DMS53 (cell line): ENCODE data around the gene KRT40.
A peak's percentile ranks its signal among the peaks of the same experiment; 100 is the strongest.
"Not testable (repeated sequence)": the region's sequence is repeated elsewhere in the genome, so short reads cannot be mapped to it uniquely, and the experiment has no call there.

ENCODE experiments used
- DNase-seq: peaks from one replicate; lab custom pipeline; 2025; lab: John Stamatoyannopoulos, UW

The KRT40 gene

DNA sequence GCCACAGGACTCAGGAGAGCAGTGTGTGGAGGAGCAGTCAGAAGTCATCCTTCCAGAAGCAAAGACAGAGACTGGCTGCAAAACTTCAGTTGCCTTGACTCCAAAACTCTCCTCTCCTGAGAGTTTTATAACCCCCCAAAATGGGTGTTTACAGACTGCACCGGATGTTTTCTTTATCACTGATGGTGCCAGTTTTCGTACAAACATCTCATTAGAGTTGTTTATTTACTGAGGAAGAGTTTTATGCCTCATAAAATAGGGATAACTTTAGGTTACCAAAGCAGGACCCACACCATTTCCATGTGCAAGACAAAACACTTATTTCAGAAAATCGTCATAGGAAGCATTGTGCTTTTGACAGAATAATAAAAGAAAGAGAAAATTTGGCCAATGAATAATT, at the start of gene KRT40:
KRT40 (minus strand) TSS at position 101 of the 400 bp plus-strand sequence; CDS start at position 48, 53 bp downstream.
- no peak for DNase-seq

DNA sequence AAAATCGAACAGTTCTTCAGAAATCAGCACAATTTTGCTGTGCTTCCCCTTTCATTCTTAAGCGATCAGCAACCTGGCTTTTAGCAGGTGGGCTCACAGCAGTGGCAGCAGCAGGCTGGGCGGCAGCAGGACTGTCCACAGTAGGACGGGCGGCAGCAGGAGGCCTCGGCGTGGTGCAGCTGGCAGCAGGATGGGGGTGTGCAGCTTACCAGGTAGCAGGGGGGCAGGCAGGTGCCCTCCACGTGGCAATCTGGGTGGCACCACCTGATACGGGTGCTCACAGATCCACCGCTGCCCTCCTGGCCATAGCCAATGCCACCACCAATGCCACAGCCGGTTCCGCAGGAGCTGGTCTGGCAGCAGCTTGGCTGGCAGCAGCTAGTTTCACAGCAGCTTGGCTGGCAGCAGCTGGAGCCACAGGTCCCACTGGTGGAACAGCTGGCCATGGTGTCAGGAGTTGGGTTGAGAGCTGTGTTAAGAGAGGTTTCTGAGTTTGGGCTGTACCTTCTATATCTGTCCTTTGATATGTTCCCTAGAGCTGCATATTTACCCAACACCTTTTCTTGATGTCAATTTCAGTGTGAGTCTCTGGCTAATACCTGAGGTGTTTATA, 45.6 kb upstream of the KRT40 start, which contains the start of gene KRTAP1-4:
KRTAP1-4 (minus strand) TSS at position 563 of the 613 bp plus-strand sequence; CDS start at position 446, 117 bp downstream.
- no peak for DNase-seq

DNA sequence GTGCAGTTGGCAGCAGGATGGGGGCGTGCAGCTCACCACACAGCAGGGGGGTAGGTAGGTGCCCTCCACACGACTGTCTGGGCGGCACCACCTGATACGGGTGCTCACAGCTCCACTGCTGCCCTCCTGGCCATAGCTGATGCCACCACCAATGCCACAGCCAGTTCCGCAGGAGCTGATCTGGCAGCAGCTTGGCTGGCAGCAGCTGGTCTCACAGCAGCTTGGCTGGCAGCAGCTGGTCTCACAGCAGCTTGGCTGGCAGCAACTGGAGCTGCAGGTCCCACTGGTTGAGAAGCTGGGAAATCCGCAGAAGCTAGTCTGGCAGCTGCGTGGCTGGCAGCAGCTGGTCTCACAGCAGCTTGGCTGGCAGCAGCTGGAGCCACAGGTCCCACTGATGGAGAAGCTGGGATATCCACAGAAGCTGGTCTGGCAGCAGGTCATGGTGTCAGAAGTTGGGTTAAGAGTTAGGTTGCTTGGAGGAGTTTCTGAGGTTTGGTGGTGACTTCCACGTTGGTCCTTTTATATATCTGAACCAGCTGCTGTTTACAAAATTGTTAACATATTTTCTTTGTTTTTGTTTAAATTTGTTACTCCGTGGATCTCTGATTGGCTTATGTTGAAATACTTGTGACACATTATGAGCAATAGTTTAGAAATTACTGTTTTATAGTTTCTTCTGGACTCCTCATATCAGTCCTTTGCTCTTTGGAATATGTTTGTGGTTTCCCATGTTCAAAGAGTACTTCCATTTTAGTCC, 42.8 kb upstream of the KRT40 start, which contains the start of gene KRTAP1-5:
KRTAP1-5 (minus strand) TSS at position 494 of the 757 bp plus-strand sequence; CDS start at position 441, 53 bp downstream.
- peak; percentile 52 for DNase-seq

GRCh38 chr17:41024697-41025096, 40.6 kb upstream of the KRT40 start:
- no peak for DNase-seq

GRCh38 chr17:41020336-41020735, 36.2 kb upstream of the KRT40 start:
- DNase-seq: peak; percentile 70

DNA sequence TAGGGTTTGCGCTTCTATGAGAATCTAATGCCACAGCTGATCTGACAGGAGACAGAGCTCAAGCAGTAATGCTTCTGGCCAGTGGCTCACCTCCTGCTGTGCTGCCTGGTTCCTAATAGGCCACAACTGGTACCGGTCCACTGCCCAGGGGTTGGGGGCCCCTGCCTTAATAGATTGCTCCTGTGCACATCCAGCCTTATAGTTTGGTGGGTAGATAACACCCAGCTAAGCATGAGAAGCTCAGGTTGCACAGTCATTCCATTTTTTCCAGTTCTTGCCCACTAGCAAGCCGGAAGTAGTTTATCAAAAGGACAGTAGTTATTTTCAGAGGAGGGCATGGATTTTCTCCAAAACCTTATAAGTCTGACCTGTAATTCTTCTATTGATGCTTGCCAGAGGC, 35.3 kb upstream of the KRT40 start:
- DNase-seq: no peak

DNA sequence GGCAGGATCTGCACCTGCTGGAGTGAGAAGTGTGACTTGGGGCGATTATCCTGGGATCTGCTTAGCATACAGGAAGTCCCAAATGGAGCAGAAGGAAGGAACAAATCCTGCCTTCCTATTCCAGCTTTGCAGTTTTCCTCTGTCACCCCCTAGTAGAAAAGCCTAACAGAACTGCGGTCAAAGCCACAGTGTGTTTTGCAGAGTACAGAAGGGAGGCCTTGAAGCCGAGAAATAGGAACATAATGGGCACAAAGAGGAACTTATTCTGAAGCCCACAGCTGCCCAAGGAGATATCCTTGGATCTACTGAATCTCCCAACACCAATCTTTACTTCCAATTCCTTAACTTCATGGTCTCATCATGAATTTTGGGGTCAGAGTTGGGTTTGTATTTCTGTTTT, 34.4 kb upstream of the KRT40 start:
- DNase-seq: peak; percentile 6

DNA sequence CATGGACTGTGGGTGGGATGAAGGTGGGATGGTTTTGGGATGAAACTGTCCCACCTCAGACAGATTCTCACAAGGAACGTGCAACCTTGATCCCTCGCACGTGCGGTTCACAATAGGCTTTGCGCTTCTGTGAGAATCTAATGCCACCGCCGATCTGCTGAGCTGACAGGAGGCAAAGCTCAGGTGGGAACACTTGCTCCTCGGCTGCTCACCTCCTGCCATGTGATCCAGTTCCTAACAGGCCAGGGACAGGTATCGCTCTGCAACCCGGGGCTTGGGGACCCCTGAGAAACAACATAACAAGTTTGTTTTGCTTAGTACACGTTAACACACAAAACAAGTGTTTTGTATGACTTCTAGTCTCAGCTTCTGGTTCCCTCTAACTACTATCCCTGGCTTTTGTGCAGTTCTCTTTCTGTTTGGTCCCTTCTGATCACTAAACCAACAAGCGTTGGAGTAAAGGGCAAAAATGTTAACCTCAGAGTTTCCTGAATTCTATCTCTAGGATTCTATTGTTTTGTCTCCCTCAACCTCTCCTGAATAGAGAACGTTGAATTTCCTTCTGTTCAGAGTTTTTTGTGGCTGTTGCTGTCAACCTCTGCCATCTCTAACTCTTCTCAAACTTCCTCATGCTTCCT, 32.6 kb upstream of the KRT40 start:
- no peak for DNase-seq

GRCh38 chr17:41015454-41015853, 31.3 kb upstream of the KRT40 start:
- DNase-seq: no peak

DNA sequence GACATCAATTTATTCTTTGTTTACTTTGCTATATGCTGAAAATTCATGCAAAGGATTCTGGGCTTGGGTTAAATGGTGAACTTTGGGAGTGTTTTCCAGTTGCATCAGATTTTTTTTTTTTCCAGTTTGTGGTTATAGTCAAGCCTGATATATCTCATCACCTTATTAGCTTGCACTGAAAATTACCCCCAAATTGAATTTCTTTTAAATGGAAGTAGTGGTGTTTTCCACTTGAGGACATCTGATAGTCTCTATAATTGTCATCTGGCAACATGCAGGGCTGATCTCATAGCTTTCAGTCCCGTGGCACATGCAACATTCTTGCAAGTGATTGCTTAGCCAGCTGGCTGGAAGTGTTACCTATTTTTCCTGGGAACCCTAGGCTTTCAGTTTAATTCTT, 29.5 kb upstream of the KRT40 start:
- peak; percentile 39 for DNase-seq

DNA sequence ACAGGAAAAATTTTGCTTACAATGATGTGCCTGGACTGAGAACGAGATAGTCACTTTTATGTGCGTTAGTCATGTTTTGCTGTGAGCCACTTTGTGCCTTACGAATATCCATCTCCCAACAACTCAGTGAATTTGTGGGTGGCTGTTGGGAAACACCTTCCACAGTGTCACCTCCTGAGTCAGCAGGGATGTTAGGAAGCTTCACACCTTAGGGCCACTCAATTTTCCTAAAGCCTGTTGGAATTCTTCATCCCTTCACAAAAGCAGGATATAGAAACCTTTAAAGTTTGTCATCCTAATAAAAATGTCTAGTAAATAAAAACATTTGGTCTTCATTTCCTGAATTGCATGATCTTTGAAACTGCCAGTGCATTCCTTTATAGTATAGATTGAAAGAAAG, 29.1 kb upstream of the KRT40 start:
- no peak for DNase-seq

- peak; percentile 46 for DNase-seq
These were observed 28.4 kb upstream of the KRT40 start for GRCh38 chr17:41012326-41013120.

- DNase-seq: no peak
These were observed 26.3 kb upstream of the KRT40 start for GRCh38 chr17:41010441-41010840.

DNA sequence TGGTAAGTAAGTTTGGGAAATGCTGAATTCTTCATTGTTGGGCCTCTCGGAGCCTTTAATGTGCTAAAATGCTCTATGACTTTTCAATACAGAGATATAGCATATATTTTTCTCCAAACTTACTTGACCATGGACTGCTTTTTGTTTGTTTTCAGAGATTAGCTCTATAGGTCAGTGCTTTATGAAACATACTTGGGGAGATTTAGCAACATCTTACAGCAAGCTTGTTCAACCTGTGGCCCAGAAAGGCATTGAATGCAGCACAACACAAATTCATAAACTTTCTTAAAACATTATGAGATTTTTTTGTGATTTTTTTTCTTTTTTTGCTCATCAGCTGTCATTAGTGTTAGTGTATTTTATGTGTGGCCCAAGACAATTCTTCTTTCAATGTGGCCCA, 25.8 kb upstream of the KRT40 start:
- DNase-seq: no peak

DNA sequence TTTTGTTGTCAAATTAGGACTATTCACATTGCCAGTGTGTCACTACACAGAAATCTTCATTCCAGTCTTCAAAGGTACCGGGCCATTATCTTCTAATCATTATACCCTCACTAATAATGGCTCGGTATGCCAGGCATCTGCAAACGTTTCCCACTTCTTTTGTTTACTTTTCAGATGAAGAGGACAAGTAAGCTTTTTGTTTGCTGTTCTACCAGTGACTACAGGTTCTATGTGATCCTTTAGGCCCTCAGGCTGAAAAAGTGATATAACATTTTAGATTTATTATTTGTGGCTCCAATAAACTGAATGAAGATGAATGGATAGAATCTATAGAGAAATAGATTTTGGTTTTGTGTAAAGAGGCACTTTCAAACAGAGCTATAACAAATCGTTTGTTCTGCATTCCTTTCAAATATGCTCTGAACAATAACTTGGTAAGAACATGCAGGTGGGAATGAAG, 25.2 kb upstream of the KRT40 start:
- DNase-seq: peak; percentile 79

DNA sequence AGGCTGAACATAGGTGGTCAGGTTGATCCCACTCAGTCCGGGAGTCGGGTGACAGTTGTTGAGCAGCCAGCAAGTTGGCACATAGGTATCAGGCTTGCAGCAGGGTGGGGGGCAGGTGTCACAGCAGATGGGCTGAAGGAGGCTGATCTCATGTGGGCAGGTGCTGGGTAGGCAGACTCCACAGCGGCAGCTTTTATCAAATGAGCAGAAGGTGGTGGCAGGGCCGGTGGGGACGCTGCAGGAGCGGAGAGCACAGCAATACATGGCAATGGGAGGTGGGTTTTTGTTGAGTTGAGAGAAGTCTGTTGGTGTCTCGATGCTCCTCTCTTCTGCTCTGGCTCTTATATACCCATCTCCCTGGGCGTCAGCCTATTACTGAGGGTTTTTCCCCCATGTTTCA, 24.7 kb upstream of the KRT40 start, which contains the start of gene KRTAP3-1:
KRTAP3-1 (minus strand) TSS at position 318 of the 400 bp plus-strand sequence; CDS start at position 264, 54 bp downstream.
- DNase-seq: peak; percentile 93

- peak; percentile 56 for DNase-seq
These were observed 20.3 kb upstream of the KRT40 start for GRCh38 chr17:41004397-41004796.

DNA sequence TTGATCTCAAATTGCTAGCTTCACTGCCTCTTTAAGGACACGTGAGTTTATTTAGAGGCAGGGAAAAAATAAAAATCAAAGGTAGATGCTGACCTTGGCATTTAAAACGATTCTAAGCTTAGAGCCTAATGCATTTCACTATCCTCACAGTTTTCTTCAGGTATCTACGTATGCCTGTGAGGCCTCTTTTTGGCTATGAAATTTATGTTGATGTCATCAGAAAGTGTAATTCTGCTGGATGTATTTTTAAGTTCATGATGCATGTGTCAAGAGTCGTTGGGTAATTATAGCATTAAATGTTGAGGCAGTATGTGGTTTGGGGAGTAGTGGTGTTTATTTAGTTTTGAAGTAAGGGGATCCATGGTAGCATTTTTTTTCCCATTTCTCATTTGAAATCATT, 19.8 kb upstream of the KRT40 start:
- DNase-seq: no peak

DNA sequence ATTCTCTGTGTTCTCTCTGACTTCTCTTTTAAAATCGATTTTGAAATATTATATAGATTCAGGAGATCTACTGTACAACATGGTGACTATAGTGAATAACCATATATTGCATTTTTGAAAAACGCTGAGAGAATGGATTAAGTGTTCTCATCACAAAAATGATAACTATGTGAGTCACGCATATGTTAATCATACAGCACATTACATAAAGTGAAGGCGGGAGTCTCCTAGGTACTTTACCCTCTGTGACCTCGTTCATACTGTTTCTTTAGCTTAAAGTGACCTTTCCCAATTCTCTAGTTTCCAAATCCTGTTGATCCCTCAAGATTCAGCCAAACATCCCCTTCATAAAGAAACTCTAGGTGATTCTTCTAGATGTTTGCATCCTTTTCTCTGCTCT, 18.7 kb upstream of the KRT40 start:
- no peak for DNase-seq

DNA sequence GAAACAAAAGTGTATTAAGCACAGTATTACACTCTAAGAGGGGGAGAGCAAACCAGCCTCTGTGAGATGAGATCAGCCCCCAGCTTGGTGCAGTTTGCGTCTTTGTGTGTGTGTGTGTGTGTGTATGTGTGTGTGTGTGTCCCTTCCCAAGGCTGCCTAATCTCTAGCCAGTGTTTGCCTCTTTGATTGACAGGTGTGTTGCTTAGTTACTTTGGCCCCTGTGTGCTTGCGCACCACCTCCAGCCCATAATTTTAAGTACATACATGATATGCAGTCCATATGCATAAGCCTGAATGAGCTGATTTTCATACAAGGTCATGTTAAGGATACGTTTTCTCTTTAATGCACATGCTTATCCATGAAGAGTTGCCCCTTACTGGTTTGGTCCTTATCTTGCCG, 17.7 kb upstream of the KRT40 start:
- no peak for DNase-seq

DNA sequence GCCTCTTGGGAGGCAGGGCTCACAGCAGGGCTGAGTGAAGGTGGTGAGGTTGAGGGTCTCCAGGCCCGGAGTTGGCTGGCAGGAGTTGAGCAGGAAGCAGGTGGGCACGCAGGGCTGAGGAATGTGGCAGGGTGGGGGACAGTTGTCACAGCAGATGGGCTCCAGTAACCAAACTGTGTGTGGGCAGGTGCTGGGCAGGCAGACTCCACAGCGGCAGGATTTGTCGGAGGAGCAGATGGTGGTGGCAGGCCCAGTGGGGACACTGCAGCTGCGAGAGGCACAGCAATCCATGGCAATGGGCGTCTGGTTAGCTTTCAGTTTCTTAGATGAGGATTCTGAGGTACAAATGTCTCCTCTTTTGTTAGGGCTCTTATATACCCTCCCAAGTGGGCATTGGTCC, 15.4 kb upstream of the KRT40 start, which contains the start of gene KRTAP3-2:
KRTAP3-2 (minus strand) TSS at position 344 of the 400 bp plus-strand sequence; CDS start at position 291, 53 bp downstream.
- DNase-seq: not testable (repeated sequence)

GRCh38 chr17:40997361-40997760, 13.2 kb upstream of the KRT40 start:
- DNase-seq: no peak
